Hepatocyte (in vitro differentiated cells): ENCODE results near the gene NXPE3. TPM values are rescaled to one million over a fixed set of nuclear protein-coding genes. Genes with fewer than 3 reads are reported as not detected.

Experiments used
- DNase-seq: peaks from one replicate; pipeline ENCODE4 v3.0.0-alpha.2; 2016; ENCODE audit warnings: low spot score
- H2AFZ ChIP-seq: fragments of 200-600 bp; sonication (generic); 2 replicates; pipeline ENCODE4 v1.6.0; 2016; ENCODE audit warnings: antibody characterized with exemption, mild to moderate bottlenecking
- H3K27ac ChIP-seq: fragments of 200-600 bp; sonication (generic); 2 replicates; pipeline ENCODE4 v1.5.1; 2016; ENCODE audit warnings: mild to moderate bottlenecking
- H3K27me3 ChIP-seq: fragments of 200-600 bp; sonication (generic); 2 replicates; pipeline ENCODE4 v1.6.1; 2016
- H3K36me3 ChIP-seq: fragments of 200-600 bp; sonication (generic); replicated peaks from 2 replicates; pipeline ENCODE4 v1.5.1; 2016; ENCODE audit warnings: low read depth; ENCODE audit not compliant: insufficient read depth
- H3K4me1 ChIP-seq: fragments of 200-600 bp; sonication (generic); 2 replicates; pipeline ENCODE4 v1.5.1; 2016; ENCODE audit warnings: mild to moderate bottlenecking, moderate library complexity; ENCODE audit not compliant: insufficient read depth
- H3K4me2 ChIP-seq: fragments of 200-600 bp; sonication (generic); 2 replicates; pipeline ENCODE4 v1.6.0; 2016
- H3K4me3 ChIP-seq: fragments of 200-600 bp; sonication (generic); 2 replicates; pipeline ENCODE4 v1.5.1; 2016; ENCODE audit warnings: mild to moderate bottlenecking
- H3K79me2 ChIP-seq: fragments of 200-600 bp; sonication (generic); 2 replicates; pipeline ENCODE4 v1.6.0; 2017; ENCODE audit warnings: mild to moderate bottlenecking
- H3K9me2 ChIP-seq: fragments of 200-600 bp; sonication (generic); replicated peaks from 2 replicates; pipeline ENCODE4 v1.6.0; 2017; ENCODE audit warnings: mild to moderate bottlenecking; ENCODE audit not compliant: insufficient read depth
- H3K9me3 ChIP-seq: fragments of 200-600 bp; sonication (generic); 2 replicates; pipeline ENCODE4 v1.5.1; 2016; ENCODE audit warnings: low read depth, mild to moderate bottlenecking
- H4K20me1 ChIP-seq: fragments of 200-600 bp; sonication (generic); 2 replicates; pipeline ENCODE4 v1.6.0; 2016; ENCODE audit warnings: mild to moderate bottlenecking; ENCODE audit not compliant: insufficient read depth, poor library complexity, severe bottlenecking
- CTCF ChIP-seq: fragments of 200-600 bp; sonication (generic); IDR thresholded peaks from 2 replicates; pipeline ENCODE4 v1.5.1; 2016; ENCODE audit warnings: antibody characterized with exemption, mild to moderate bottlenecking; ENCODE audit not compliant: poor library complexity
- EZH2 ChIP-seq: fragments of 200-600 bp; sonication (generic); IDR thresholded peaks from 2 replicates; pipeline ENCODE4 v1.6.1; 2016; ENCODE audit warnings: antibody characterized with exemption, mild to moderate bottlenecking, borderline replicate concordance
- EZH2phosphoT487 ChIP-seq: fragments of 200-600 bp; sonication (generic); IDR thresholded peaks from one replicate; pipeline ENCODE4 v1.6.1; 2018; ENCODE audit warnings: antibody characterized with exemption, mild to moderate bottlenecking, low read depth, moderate library complexity; ENCODE audit not compliant: unreplicated experiment, severe bottlenecking
- WGBS: methylation state at CpG from one replicate; pipeline ENCODE4 v1.1.6; 2016; ENCODE audit warnings: low lambda C conversion rate; ENCODE audit errors: missing lambda C conversion rate; 5-methylcytosine and 5-hydroxymethylcytosine counted together
- polyA plus RNA-seq: library from polyadenylated mRNA; unstranded; fragments of >200 nt; fragmentation: Nextera tagmentation; extraction: Ambion mirVana; gene quantifications from 2 replicates; pipeline ENCODE4 v1.2.1, GENCODE V29; 2016
- total RNA-seq: library from RNA; depleted of rRNA; stranded (reverse); fragments of >200 nt; gene quantifications from 2 replicates; pipeline ENCODE4 v1.2.3, GENCODE V29; 2014

The NXPE3 gene
- total and polyA plus RNA-seq, 2 experiments from 2014 or later, result 5.9 TPM

- TF ChIP-seq CTCF (no peak), EZH2 (no peak), EZH2phosphoT487 (no peak)
- Histone ChIP-seq H3K27ac (peak overlapping the region; percentile 94), H3K79me2 (peaks cover 36% of the 10 kb centered on the region), H3K4me2 (peak overlapping the region; percentile 78), H4K20me1 (peaks cover 24% of the 10 kb centered on the region), H3K36me3 (no peaks in the 10 kb centered on the region), H3K27me3 (no peaks in the 10 kb centered on the region), H3K9me2 (no peaks in the 10 kb centered on the region), H3K4me3 (no peak overlapping the region), H3K9me3 (no peaks in the 10 kb centered on the region), H3K4me1 (peaks cover 12% of the 10 kb centered on the region), H2AFZ (no peak overlapping the region)
- no peak for DNase-seq
- WGBS, result 74% methylated on average over 3 of the region's 3 CpGs
Measured at GRCh38 chr3:101847328-101847727, 68.3 kb downstream of the NXPE3 start.

- no peak for TF ChIP-seq EZH2
- TF ChIP-seq CTCF, result no peak
- no peak for TF ChIP-seq EZH2phosphoT487
Measured at GRCh38 chr3:101848326-101848725, 69.3 kb downstream of the NXPE3 start.

GRCh38 chr3:101848754-101849713 lies 70.0 kb downstream of the NXPE3 start, which contains the start of gene NFKBIZ:
Gene NFKBIZ, plus strand, starts transcription at chr3:101849514. Its CDS starts 115 bp downstream, at chr3:101849629.
- DNase-seq, result peak; percentile 97
- Histone ChIP-seq H3K27ac (peak within 1 kb of the TSS; percentile 99), H3K4me1 (peaks cover 16% of the 10 kb centered on the region), H3K36me3 (peaks cover 9% of the 10 kb centered on the region), H3K27me3 (no peaks in the 10 kb centered on the region), H3K79me2 (peaks cover 53% of the 10 kb centered on the region), H3K9me3 (no peaks in the 10 kb centered on the region), H3K4me2 (peak within 1 kb of the TSS; percentile 78), H4K20me1 (peaks cover 41% of the 10 kb centered on the region), H2AFZ (no peak within 1 kb of the TSS), H3K4me3 (peak within 1 kb of the TSS; percentile 51), H3K9me2 (no peaks in the 10 kb centered on the region)
- WGBS, result 4% methylated on average over 46 of the region's 95 CpGs
- no peak for TF ChIP-seq CTCF
- TF ChIP-seq EZH2phosphoT487, result no peak
- no peak for TF ChIP-seq EZH2

More at GRCh38 chr3:101848326-101848725, 69.3 kb downstream of the NXPE3 start:
- Histone ChIP-seq H3K79me2 (peaks cover 46% of the 10 kb centered on the region), H2AFZ (no peak overlapping the region), H3K9me3 (no peaks in the 10 kb centered on the region), H3K4me3 (peak overlapping the region; percentile 10), H3K27me3 (no peaks in the 10 kb centered on the region), H4K20me1 (peaks cover 34% of the 10 kb centered on the region), H3K27ac (peak overlapping the region; percentile 94), H3K4me2 (peak overlapping the region; percentile 78), H3K4me1 (peaks cover 12% of the 10 kb centered on the region), H3K9me2 (no peaks in the 10 kb centered on the region), H3K36me3 (peaks cover 7% of the 10 kb centered on the region)
- WGBS, result 40% methylated on average over 3 of the region's 3 CpGs
- no peak for DNase-seq
